ENCODE results near the gene CD320. TPM values are rescaled to one million over a fixed set of nuclear protein-coding genes. Genes with fewer than 3 reads are reported as not detected.
"Not testable (repeated sequence)": the region's sequence is repeated elsewhere in the genome, so short reads cannot be mapped to it uniquely, and the experiment has no call there.

The CD320 gene
- total RNA-seq, 1 experiment from 2014 or later: 108 TPM

DNA sequence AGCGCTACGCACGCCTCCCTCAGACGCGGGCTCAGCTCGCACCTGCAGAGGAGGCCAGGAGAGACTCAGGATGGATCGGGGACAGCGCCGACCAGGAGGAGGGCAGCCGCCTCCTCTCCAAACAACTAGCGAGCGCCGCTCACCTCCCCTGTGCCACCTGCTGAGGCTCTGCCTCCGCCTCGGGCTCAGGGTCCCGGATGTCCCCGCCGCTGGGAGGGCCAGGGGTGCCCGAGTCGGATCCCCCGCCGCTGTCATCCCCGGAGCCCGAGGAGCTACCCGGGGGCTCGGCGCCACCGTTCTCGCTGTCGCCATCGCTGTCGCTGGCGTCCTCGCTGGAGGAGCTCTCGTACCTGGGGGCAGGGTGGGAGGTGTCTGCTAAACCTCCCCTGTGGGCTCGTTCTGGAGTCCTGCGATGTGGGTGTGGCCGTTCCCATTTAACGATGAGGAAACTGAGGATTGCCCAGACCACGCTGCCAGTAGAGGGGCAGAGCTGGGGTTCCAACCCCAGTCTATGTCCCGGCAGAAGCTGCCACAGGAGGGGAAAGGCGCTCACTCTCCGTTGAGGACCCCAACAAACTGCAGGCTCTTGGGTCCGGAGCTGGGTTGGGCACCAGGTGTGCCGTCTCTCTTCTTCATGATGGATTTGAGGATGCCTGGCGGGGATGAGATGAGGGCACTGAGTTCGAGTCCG is 25.8 kb upstream of the CD320 start:
- no peak for DNase-seq (ENCODE audit: low read depth)

DNA sequence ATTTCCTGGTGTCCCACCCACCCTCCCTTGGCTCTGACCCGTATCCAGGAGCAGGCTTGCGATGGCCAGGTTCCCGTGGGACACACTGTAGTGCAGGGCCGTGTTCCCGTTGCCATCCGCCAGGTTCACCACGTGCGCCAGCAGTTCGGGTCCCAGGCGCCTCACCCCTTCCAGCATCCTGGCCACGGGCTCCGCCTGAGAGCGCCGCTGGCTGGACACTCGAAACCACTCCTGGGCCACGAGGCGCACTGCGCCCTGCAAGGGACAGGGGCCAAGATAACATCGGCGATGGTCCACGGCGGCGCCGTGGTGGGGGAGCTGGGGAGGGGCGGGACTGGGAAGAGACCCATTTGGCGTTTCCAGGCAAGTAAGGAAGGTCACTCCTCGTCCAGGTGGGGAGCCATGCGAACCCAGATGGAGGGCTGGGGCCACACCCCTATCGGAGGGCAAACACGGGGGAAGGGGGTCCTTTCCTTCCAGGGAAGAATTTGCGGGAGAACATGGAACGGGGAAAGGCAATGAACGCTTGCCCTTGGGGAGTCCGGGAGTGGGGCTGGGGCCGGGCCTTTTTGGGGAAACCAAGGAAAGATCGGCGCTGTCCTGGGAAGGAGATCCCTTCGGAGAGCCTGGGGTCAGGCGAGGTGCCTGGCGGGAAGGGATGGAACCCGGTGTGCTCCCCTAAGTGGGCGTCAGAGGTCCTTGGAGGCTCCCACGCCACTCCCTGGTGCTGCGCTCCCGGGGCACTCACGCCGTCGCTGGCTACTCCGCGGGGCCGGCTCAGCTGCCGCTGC is 25.0 kb upstream of the CD320 start:
- DNase-seq (ENCODE audit: low read depth): no peak

DNA sequence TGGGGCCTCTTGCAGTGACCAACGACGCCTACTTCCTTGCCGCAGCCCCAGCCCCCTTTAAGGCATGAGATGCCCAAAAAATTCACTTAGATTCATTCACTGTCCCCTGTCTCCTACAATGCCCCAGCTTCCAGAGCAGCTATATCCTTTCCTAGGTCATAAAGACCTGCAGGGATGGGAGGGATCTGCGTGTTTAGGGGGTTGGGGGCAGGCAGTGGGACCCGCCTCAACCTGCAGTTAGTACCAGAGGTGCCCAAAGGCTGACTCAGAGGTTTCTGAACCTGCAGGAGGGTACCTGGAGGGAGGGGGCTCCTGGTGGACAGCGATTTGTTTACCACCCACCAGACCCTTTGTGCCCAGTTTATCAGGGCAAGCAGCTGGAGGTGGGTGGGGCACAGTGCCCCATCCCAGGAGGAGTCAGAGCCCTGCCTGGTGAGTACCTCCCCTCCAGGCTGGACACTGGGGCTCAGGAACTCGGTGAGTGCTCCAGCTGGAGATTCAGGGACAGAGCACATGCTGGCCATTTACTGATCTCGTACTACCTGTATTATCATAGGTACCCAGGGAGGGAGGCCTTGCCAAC is 23.2 kb upstream of the CD320 start:
- no peak for DNase-seq (ENCODE audit: low read depth)

DNA sequence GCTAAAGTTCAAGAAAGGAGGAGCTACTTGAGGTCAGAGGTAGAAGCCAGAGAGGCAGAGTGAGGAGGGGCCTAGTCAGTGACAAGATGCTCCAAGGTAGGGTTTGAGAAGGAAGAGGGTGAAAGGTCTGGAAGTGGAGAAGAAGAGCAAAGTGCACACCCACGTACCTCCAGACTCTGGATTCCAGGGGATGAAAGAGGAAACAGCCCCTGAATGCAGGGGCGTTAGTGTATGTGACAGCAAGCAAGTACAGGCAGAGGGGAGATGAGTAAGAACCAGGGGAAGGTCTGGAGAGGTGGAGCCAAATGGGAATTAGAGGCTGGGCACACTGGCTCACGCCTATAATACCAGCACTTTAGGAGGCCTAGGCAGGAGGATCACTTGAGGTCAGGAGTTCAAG is 21.8 kb upstream of the CD320 start:
- DNase-seq (ENCODE audit: low read depth): no peak

DNA sequence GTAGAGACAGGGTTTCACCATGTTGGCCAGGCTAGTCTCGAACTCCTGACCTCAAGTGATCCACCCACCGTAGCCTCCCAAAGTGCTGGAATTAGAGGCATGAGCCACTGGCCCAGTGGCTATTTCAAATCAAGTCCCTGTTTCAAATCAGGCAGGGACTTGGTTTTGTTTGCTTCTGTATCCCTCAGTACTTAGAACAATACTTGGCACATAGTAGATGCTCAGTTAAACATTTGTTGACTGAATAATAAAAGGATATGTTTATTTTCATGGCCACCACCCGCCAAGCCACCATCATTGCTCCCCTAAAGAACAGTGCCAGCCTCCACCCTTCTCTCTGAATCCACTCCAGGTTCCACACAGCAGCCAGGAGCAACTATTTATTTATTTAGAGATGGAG is 17.3 kb upstream of the CD320 start:
- no peak for DNase-seq (ENCODE audit: low read depth)

DNA sequence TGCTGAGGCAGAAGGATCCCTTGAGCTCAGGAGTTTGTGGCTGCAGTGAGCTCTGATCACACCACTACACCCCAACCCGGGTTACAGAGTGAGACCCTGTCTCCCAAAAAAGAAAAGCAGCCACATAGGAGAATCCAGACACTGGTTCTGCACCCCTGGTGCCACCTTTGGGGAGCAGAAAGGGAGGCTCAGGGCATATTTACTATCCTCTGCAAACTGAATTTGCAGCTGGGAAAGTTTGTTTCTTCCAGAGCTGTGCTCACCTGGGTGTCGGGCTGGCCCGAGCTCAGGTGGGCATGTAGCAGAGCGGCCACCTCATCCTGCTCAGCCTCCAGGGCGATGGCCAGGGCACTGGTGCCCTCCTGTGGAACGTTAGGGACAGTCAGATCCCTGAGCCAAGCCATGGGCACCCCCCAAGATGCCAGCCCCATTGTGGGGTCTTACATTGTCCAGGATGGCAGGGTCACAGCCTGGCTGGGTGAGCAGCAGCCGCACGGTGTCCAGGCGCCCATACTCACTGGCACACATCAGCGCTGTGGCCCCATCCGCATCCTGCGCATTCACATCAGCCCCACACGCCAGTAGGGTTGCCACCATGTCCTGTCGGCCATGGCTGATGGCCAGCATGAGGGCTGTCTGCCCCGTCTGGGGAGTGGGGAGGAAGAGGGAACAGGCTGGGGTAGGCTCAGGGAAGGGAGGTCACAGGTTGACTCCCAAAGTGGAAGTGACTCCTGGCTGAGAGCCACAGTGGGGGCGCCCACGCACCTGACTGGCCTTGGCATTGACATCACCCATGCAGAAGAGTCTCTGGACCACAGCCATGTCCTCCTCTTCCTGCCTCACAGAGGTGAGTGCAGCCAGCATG is 16.3 kb upstream of the CD320 start:
- peak; percentile 37 for DNase-seq (ENCODE audit: low read depth)

DNA sequence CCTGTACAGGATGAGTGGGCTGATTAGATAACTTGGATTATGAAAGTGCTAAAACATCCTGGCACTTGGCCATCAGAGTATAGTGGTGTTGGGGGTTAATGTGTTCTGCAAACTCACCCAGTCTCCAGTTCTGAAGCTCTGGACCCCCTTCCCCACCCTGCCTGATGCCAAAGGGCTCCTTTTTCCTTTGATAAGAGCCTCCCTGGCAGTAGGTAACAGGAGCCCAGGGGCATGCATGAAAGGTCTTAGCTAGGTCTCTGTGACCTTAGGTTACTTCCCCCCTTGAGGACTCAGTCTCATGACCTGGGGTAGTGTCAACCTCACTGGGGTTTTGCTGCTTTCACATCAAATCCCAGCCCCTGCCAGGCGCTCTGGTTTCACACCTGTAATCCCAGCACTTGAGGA is 15.6 kb upstream of the CD320 start:
- DNase-seq (ENCODE audit: low read depth): no peak

DNA sequence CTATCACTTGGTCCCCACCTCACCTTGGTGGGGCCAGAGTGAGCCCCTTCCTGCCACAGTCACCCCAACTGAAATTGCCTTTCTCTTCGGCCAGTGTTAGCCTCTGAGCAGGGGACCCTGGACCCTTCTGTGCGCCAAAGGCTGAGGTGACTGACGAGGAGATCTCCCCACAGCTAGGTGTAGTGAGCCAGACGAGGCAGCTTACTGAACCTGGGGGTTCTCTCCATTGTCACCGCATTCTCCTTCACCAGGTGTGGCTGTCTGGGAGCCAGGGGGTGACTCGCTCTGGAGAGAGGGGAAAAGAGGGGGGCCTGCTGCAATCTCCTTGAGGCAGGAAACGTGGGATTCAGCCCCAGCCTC is 14.5 kb upstream of the CD320 start:
- DNase-seq (ENCODE audit: low read depth): no peak

DNA sequence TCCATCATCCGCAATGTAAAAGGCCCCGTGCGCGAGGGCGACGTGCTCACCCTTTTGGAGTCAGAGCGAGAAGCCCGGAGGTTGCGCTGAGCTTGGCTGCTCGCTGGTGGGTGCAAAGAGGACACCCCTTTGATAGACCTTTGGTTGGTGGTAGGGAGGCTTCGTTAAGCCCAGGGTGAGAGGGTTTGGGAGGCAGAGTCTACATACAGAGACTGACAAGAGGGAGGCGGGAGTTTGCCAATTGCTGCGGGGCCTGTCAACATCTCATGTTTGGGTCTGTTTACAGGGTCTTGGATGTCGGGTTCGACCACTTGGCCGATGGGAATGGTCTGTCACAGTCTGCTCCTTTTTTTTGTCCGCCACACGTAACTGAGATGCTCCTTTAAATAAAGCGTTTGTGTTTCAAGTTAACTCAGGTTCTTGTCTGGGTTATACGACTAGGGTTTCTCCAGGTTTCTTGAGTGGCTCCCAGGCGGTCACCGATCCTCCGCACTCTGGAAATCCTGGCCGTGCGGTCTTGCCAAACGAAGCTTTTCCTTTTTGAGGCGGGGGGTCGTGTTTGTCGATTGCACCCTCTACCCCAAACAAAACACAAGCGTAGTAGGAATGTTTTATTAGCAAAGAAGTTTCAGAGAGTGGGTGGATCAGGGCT is 14.0 kb upstream of the CD320 start:
- no peak for DNase-seq (ENCODE audit: low read depth)

DNA sequence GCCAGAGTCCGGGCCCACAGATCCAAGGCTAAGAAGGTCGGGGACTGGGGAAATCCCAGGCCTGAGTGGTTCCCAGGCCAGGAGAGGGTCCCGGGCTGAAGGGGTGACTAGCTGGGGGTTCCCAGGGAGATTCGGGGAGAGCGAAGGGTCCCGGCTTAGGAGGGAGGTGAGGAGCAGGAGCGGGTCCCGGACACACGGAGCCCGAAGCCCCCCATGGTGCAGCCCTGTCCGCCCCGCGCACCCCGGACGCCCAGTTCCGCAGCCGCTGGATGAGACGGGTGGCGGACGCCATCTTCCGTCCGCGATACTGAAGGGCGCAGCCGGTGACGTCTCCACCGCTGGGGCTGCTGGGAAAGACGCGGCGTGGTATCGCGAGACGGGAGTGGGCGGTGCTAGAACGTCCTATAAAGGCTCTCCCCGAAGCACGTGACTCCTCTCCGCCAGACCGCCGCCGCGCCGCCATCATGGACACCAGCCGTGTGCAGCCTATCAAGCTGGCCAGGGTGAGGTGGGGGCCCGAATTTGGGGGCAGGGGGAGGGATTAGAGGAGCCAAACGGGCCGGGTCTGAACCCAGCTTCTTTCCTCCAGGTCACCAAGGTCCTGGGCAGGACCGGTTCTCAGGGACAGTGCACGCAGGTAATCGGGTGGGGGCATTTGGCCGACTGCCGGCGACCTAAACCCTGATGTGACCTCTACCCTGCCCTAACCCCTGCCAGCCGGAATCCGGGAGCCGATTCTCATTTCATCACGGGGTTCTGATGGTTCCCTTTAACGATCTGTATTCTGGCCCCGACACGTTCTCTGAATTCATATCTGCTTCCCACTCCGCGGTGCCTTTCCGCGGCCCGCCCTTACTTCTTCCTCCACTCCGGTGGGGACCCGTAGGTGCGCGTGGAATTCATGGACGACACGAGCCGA is 13.2 kb upstream of the CD320 start, which contains the start of the genes NDUFA7 and RPS28:
Gene NDUFA7 (minus strand): TSS at position 309 of the 919 bp plus-strand sequence. CDS start 17 bp downstream, at position 292.
Gene RPS28 (plus strand): TSS at position 430 of the 919 bp plus-strand sequence. CDS start 35 bp downstream, at position 465.
- peak; percentile 98 for DNase-seq (ENCODE audit: low read depth)

DNA sequence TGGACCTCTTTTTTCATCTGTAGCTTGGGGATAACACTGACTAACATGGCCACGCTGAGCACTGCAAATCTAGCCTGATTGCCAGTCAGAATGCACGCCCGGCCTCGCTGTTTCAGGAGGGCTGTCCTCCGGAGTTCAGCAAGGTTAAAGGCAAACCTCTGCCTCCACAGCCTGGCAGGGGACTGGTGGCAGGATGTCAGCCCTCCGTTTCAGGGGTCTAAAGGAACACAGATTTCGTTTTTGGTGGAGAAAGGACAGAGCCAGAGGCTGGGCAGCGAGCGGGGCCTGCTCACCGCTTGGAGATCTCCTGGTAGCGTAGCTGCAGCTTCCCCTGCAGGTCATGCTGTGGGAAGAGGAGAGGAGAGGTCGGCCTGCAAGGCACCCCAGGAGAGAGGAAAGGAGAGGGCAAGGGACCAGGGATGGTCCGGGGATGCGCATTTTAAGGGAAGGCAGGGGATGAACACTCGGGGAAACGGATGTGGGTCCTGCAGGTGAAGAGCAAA is 12.5 kb upstream of the CD320 start:
- DNase-seq (ENCODE audit: low read depth): no peak

DNA sequence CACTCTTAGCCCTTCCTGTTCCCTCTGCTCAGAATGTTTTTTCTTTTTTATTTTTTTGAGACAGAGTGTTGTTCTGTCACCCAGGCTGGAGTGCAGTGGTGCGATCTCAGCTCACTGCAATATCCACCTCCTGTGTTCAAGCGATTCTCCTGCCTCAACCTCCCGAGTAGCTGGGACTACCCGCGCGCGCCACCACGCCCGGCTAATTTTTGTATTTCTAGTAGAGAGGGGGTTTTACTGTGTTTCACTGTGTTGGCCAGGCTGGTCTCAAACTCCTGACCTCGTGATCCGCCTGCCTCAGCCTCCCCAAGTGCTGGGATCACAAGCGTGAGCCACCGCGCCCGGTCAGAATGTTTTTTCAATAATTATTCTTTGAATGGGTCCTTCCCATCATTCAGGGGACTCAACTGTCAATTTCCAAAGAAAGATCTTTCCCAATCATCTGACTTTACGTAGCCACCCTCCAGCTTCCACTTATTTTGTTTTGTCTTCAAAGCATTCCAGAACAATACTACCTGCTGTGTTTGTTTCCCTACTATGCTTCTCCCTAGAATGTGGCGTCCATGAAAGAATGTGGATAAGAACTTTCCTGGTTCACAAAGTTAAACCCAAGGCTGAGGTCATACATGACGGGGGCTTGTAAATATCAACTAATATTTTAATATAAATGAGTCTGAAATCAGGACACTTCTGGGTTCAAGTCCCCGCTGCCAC is 11.8 kb upstream of the CD320 start:
- DNase-seq (ENCODE audit: low read depth): no peak

DNA sequence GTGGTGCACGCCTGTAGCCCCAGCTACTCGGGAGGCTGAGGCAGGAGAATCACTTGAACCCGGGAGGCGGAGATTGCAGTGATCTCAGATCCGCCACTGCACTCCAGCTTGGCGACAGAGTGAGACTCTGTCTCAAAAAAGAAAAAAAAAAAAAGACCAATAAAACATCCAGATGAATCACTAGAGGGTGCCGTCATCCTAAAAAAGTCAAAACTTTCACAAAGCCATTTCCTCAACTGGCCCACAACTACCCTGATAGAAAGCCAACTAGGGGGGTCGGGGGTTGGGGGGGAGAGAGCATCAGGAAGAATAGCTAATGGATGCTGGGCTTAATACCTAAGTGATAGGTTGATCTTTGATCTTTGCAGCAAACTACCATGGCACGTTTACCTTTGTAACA is 10.7 kb upstream of the CD320 start:
- DNase-seq (ENCODE audit: low read depth): not testable (repeated sequence)

DNA sequence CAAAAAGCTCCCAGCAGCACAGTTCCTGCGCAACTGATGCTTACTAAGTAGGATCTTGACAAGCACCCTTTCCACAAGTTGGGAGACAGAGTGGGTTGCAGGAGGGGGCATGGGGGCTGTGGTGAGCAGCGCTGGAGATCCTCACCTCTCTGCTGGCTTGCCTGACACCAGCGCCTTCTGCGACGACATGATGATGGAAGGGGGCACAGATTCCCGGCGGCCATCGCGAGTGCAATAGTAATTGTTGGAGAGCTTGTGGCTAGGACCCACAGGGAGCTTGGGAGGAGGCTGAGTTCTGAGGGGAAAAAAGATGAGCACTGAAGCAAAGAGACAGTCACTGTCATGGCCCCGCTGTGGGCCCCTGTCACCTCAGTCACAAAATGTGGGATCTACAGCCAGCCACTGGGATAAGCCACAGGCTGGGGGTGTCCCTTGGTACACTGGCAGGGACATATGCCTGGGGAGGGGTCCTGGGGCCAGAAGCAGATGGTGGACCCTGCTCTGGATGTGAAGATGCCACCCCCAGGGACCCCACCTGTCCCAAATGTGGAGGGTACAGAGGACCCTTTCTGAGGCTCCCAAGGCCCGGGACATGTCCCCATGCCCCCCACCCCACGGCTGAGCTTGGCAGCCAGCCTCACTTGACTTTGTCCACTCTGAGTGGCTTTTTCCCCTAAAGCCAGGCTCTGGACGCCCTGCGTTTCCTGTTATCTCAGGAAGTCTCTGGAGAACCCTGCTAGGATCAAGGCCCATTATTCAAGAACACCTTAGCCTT is 8.4 kb upstream of the CD320 start:
- DNase-seq (ENCODE audit: low read depth): no peak

DNA sequence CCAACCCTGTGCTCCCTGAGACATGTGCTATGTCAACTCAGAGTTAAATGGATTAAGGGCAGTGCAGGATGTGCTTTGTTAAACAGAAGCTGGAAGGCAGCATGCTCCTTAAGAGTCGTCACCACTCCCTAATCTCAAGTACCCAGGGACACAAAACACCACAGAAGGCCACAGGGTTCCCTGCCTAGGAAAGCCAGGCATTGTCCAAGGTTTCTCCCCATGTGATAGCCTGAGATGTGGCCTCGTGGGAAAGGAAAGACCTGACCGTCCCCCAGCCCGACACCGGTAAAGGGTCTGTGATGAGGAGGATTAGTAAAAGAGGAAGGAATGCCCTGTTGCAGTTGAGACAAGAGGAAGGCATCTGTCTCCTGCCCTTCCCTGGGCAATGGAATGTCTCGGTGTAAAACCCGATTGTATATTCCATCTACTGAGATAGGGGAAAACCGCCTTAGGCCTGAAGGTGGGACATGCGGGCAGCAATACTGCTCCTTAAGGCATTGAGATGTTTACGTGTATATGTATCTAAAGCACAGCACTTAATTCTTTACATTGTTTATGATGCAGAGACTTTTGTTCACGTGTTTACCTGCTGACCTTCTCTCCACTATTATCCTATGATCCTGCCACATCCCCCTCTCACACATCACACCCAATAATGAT is 7.0 kb upstream of the CD320 start:
- not testable (repeated sequence) for DNase-seq (ENCODE audit: low read depth)

DNA sequence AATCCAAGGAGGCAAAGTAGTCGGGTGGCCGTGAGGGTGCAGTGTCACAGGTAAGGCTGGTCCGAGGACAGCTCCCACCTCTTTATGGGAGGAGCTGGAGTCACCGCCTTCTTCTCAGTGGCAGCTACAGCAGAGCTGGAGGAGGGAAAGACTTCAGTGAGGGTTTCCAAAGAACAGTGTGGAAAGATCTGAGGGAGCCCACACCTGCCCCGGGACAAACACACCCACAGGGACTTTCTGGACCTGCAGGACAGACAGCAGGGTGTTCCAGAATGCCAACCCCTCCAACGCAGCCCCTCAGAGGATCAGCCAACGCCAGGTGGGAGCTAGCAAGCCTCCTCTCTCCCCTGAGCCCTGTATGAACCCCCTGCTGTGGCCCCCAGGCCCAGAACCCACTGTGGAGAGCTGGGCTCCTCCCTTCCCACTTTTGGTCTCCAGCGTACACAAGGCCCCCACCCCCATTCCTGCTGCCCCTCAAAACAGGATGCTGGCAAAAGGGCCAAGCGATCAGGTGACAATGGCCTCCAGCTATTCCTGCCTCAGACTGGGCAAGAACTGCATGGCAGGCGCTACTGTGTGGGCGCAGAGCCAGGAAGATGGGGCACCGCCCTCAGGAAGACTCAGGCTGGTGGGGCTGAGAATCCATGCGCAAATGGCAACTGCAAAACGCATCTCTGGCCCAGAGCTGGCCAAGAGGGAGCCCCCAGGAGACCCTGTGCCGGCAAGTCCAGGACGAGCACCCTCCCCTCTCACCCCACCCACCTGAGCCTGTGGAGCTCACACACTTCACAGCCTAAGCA is 3.5 kb upstream of the CD320 start:
- peak; percentile 30 for DNase-seq (ENCODE audit: low read depth)

Measured in Daoy (cell line).